ENCODE measurements around the gene POLR2J3.
"Not testable (repeated sequence)": the region's sequence is repeated elsewhere in the genome, so short reads cannot be mapped to it uniquely, and the experiment has no call there.

POLR2J3 gene

DNA sequence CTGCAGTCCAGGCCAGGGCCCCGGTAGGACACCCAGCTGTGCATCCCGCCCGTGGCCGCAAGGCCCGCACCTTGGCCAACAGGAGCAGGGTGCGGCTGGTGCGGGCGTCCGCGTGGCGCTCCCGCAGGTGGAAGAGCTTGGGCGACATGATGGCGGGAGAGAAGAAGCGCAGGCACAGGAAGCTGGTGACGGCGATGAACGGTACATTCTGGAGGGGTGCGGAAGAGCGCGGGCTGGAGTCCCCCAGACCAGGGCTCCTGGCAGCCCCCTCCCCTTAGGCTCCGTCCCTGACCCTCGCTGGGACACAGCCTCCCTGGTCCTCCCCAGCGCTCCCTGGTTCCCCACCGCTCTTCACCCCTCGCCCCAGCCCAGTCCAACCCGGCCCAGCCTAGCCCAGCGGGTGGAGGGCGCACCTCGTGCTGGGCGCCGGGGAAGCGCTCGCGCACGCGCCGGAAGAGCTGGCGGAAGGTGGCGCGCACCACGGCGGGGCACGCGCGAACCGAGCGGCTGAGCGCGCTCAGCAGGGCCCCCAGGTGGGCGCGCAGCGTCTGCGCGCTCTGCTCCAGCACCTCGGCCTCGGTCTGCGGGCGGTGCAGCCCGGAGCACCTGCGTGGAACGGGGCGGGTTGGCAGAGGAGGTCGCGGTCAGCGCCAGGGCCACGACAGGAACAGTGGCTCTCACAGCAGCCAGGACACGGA, 21.4 kb upstream of the POLR2J3 start:
- not testable (repeated sequence) for DNase-seq (ENCODE audit: low spot score); H3K27ac ChIP-seq; H3K4me3 ChIP-seq

DNA sequence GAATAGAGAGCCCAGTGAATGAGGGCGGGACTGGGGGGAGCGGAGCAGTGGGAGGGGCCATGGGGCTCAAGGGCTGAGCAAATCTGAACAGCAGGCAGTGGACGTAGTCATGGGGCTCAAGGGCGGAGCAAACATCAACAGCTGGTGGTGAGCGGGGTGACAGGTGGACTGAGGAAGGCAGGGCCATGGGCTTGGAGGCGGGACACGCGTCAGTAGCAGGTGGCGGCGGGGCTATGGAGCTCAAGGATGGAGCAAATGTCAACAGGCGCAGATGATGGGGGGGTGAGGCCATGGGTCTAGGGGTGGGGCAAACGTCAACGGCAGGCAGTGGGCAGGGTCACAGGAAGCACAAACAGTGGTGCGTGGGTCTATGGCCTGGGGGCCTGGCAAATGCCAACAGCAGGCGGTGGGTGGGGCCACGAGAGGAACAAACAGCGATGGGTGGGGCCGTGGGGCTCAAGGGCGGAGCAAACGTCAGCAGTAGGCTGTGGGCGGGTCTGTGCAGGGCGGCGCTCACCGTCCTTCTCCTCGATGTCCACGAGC, 20.2 kb upstream of the POLR2J3 start:
- DNase-seq (ENCODE audit: low spot score); H3K4me3 ChIP-seq: not testable (repeated sequence)
- H3K27ac ChIP-seq: peak overlapping the region in 1 of 2 donors; percentile 28

DNA sequence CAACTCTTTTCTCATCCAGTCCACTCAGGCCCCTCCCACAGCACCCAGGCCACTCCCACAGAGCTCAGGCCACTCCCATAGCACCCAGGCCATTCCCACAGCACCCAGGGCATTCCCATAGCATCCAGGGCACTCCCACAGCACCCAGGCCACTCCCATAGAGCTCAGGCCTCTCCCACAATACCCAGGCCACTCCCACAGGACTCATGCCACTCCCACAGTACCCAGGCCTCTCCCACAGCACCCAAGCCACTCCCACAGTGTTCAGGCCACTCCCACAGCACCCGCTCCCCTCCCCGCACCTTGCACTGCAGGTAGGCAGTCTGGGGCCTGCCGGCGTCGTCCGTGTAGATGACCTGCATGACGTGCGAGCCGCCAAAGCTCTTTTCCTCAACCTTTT, 17.5 kb upstream of the POLR2J3 start:
- DNase-seq (ENCODE audit: low spot score); H3K27ac ChIP-seq; H3K4me3 ChIP-seq: not testable (repeated sequence)

DNA sequence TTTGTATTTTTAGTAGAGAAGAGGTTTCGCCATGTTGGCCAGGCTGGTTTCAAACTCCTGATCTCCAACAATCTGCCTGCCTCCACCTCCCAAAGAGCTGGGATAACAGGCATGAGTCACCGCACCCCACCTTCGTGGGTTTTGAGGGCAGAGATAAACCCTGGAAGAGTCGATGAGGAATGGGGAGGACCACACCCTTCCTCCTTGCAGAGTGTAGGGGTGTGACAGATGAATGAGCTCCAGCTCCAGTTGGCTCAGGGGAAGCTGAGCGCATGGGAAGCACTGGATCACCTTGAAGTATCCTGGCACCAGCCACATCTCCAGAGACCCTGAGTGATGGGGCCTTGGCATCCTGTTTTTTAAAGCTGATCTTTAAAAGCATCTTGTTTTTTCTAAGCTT, 11.1 kb upstream of the POLR2J3 start:
- DNase-seq (ENCODE audit: low spot score); H3K4me3 ChIP-seq; H3K27ac ChIP-seq: not testable (repeated sequence)

DNA sequence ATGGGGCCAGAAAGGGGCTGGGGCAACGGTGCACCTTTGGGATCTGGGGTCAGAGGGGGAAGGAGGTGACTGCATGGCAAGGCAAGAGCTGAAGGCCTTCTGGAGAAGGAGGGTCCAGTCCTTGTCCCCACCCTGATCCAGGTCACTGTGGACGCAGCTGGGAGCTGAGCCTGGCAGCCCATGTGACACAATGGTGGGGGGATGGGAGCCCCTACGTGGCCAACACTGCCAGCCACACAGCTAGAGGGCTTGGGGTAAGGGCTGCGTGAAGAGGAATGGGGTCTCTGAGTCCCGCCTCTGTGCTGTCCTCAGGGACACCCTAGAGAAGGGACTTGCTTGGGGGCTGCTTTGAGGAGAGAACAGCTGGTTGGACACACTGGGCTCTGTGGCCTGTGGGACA, 9.3 kb upstream of the POLR2J3 start:
- H3K4me3 ChIP-seq; DNase-seq (ENCODE audit: low spot score); H3K27ac ChIP-seq: not testable (repeated sequence)

- H3K4me3 ChIP-seq; DNase-seq (ENCODE audit: low spot score); H3K27ac ChIP-seq: not testable (repeated sequence)
These were observed 6.1 kb upstream of the POLR2J3 start for GRCh38 chr7:102578486-102578885.

DNA sequence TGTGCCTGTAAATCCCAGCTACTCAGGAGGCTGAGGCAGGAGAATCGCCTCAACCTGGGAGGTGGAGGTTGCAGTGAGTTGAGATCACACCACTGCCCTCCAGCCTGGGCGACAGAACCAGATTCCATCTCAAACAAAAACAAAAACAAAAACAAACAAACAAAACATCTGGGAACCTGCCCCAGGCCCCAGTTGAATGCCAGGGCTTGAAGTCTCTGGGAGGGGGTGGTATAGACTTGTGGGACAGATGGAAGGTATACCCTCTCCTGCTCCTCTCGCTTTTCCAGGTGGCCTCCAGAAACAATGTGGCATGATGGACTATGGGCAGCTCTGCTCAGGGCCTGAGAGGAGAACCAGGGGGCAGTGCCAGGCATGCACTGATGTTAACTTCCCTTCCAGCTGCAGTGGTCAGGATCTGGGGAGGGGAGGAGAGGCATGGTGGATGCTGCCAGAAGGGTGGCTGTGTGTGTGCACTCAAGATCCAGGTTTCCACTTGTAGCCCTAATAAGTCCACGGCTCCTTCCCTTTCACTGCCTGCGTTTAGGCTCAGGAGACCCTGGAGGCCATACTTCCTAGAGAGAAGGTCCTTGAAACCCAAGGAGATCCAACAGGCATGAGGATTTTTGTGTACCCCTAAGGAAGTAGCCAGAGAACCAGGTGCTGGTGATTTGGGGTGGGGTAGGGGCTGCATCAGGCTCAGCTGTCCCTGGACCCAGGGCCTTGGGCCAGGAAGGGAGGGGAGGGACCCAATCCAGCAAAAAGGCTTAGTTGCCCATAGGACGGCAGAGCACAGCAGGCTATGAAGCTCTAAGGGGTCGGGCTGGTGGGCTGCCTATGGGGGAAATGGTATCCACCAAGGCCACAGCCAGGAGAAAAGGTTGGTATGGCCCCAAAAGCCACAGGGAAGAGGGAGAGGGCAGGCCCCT, 5.2 kb upstream of the POLR2J3 start:
- not testable (repeated sequence) for H3K27ac ChIP-seq, H3K4me3 ChIP-seq
- DNase-seq (ENCODE audit: low spot score): peak; percentile 8

- not testable (repeated sequence) for H3K27ac ChIP-seq; DNase-seq (ENCODE audit: low spot score); H3K4me3 ChIP-seq
These were observed 4.0 kb upstream of the POLR2J3 start for GRCh38 chr7:102576363-102576762.

GRCh38 chr7:102574607-102575006, 2.2 kb upstream of the POLR2J3 start:
- DNase-seq (ENCODE audit: low spot score); H3K27ac ChIP-seq; H3K4me3 ChIP-seq: not testable (repeated sequence)

GRCh38 chr7:102568620-102569019, 3.8 kb downstream of the POLR2J3 start:
- not testable (repeated sequence) for DNase-seq (ENCODE audit: low spot score); H3K4me3 ChIP-seq; H3K27ac ChIP-seq

- H3K4me3 ChIP-seq; H3K27ac ChIP-seq; DNase-seq (ENCODE audit: low spot score): not testable (repeated sequence)
These were observed 21.5 kb downstream of the POLR2J3 start, which contains the start of gene SPDYE2 for GRCh38 chr7:102550808-102551422. SPDYE2 (plus strand) TSS chr7:102551226; CDS start chr7:102553256, 2,030 bp downstream.

- H3K27ac ChIP-seq; DNase-seq (ENCODE audit: low spot score); H3K4me3 ChIP-seq: not testable (repeated sequence)
These were observed 26.0 kb downstream of the POLR2J3 start for GRCh38 chr7:102546353-102546752.

GRCh38 chr7:102545288-102545687, 27.1 kb downstream of the POLR2J3 start:
- H3K4me3 ChIP-seq; DNase-seq (ENCODE audit: low spot score); H3K27ac ChIP-seq: not testable (repeated sequence)

DNA sequence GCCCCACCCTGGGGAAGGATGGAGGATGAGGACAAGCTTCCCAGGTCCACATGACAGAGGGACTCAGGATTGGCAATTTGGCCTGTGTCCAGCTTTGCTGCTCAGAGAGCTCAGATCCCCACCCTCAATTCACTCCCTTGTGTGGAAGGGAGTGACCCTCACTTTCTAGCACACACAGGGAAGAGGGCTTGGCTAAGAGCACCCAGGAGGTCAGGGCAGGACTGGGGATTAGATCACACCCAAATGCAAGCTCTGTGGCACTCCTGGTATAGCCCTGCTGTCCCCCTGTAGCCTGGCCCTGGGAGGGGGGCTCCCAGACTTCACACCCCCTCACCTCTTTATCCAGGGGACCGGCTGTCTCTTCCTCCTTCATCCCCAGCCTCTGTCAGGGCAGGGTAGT, 28.0 kb downstream of the POLR2J3 start:
- not testable (repeated sequence) for H3K27ac ChIP-seq; DNase-seq (ENCODE audit: low spot score); H3K4me3 ChIP-seq

DNA sequence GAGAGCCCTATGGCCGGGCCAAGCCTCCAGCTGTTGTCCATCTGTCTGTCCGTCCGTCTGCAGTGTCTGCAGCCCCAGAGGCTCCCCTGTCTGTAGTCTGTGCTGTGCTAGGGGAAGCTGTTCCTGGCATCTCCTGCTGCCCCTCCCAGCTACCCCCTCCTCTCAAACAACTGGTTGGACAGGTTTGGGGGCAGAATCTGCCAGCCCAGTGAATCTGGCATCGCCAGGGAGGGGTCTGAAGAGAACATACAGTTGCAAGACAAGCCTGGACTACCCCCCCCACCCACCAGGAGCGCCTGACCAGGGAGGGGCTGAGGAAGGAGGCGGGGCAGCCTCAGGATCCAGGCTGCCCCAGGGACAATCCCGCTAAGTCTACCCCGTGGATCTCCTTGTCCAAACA, 28.8 kb downstream of the POLR2J3 start, which contains the start of gene UPK3BL2:
Gene UPK3BL2 (minus strand): TSS at position 101 of the 400 bp plus-strand sequence. CDS start 60 bp downstream, at position 41.
- not testable (repeated sequence) for H3K27ac ChIP-seq; DNase-seq (ENCODE audit: low spot score); H3K4me3 ChIP-seq

DNA sequence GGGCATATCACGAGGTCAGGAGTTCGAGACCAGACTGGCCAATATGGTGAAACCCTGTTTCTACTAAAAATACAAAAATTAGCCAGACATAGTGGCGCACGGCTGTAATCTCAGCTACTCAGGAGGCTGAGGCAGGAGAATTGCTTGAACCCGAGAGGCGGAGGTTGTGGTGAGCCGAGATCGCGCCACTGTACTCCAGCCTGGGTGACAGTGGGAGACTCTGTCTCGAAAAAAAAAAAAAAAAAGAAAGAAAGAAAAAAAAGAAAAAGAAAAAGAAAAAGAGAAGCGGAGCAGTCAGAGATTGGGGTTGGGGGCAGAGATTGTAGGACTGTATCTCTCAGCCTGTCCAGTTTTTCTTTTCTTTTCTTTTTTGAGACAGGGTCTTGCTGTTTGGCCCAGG, 29.6 kb downstream of the POLR2J3 start:
- not testable (repeated sequence) for DNase-seq (ENCODE audit: low spot score); H3K4me3 ChIP-seq; H3K27ac ChIP-seq

- not testable (repeated sequence) for DNase-seq (ENCODE audit: low spot score)
These were observed 30.3 kb downstream of the POLR2J3 start for GRCh38 chr7:102542083-102542482.

DNA sequence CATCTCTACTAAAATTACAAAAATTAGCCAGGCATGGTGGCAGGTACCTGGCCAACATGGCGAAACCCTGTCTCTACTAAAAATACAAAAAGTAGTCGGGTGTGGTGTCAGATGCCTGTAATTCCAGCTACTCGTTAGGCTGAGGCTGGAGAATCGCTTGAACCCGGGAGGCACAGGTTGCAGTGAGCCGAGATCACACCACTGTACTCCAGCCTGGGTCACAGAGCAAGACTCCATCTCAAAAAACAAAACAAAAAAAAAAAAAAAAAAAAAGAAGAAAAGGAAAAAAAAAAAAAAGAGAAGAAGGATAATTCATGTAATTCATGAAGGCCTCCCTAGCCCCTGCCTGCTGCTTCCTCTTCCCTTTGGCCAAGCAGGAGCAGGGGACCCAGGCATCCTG, 31.8 kb downstream of the POLR2J3 start:
- DNase-seq (ENCODE audit: low spot score); H3K4me3 ChIP-seq; H3K27ac ChIP-seq: not testable (repeated sequence)

More at GRCh38 chr7:102542083-102542482, 30.3 kb downstream of the POLR2J3 start:
- not testable (repeated sequence) for H3K27ac ChIP-seq, H3K4me3 ChIP-seq

Data from coronary artery (tissue), 2 donors.